ENCODE data around the gene AMH.
A peak's percentile ranks its signal among the peaks of the same experiment; 100 is the strongest.

Gene AMH

DNA sequence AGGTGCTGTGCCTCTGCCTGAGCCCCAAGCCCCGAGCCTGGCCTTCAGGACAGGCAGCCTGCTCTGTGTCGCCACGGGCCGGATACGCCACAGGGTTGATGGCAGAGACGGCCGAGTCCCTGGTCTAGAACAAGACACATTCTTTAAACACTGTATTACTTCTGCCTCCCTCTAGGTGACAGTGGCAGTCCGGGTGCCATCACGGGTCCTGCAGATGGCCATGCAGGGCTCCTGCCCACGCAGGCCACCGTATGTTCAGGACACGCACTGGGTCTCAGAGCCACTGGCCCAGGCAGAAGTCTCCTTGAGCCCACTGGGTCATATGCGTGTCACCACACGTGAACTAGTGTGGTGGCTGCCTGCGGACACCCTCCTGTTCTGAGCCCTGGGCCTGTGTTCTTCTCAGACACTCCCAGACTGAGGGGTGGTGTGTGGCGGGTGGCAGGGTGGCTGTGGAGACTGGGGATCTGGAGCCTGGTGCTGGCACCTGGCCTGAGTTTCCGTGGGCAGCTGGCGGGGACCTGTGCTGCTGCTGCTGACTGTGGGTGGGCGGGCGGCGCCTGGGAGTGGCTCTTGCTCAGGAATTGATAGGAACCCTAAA is 17.4 kb upstream of the AMH start (continued):
- TF ChIP-seq ZNF473 (tag by site-specific recombination; IDR thresholded peaks at IDR 0.05), result no peak
- TF ChIP-seq, protein P1, sequence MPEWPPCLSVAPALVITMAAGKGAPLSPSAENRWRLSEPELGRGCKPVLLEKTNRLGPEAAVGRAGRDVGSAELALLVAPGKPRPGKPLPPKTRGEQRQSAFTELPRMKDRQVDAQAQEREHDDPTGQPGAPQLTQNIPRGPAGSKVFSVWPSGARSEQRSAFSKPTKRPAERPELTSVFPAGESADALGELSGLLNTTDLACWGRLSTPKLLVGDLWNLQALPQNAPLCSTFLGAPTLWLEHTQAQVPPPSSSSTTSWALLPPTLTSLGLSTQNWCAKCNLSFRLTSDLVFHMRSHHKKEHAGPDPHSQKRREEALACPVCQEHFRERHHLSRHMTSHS (tag by site-specific recombination; IDR thresholded peaks at IDR 0.05), result no peak
- TF ChIP-seq, protein P2, sequence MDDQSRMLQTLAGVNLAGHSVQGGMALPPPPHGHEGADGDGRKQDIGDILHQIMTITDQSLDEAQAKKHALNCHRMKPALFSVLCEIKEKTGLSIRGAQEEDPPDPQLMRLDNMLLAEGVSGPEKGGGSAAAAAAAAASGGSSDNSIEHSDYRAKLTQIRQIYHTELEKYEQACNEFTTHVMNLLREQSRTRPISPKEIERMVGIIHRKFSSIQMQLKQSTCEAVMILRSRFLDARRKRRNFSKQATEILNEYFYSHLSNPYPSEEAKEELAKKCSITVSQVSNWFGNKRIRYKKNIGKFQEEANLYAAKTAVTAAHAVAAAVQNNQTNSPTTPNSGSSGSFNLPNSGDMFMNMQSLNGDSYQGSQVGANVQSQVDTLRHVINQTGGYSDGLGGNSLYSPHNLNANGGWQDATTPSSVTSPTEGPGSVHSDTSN (CRISPR knock-in tag; IDR thresholded peaks at IDR 0.05), result no peak
- no peak for TF ChIP-seq ZNF341 (tag by site-specific recombination; IDR thresholded peaks at IDR 0.05; ENCODE audit: low read depth)
- no peak for TF ChIP-seq OSR2 (tag by site-specific recombination; IDR thresholded peaks at IDR 0.05)
- no peak for TF ChIP-seq TCF7L2 (IDR thresholded peaks at IDR 0.05; ENCODE audit: borderline replicate concordance, low read depth, low read length)
- TF ChIP-seq SCRT2 (tag by site-specific recombination; IDR thresholded peaks at IDR 0.05), result no peak
- TF ChIP-seq ZNF155 (tag by site-specific recombination; IDR thresholded peaks at IDR 0.05), result no peak
- peak; percentile 77 for TF ChIP-seq EGR2 (tag by site-specific recombination; IDR thresholded peaks at IDR 0.05; ENCODE audit: low read depth)
- no peak for TF ChIP-seq ZNF571 (tag by site-specific recombination; IDR thresholded peaks at IDR 0.05)
- 0 out of 2 replicates have a peak, but pooled peaks have one; percentile 15 for TF ChIP-seq ZBTB48 (tag by site-specific recombination; IDR thresholded peaks at IDR 0.05)
- TF ChIP-seq, protein P3, sequence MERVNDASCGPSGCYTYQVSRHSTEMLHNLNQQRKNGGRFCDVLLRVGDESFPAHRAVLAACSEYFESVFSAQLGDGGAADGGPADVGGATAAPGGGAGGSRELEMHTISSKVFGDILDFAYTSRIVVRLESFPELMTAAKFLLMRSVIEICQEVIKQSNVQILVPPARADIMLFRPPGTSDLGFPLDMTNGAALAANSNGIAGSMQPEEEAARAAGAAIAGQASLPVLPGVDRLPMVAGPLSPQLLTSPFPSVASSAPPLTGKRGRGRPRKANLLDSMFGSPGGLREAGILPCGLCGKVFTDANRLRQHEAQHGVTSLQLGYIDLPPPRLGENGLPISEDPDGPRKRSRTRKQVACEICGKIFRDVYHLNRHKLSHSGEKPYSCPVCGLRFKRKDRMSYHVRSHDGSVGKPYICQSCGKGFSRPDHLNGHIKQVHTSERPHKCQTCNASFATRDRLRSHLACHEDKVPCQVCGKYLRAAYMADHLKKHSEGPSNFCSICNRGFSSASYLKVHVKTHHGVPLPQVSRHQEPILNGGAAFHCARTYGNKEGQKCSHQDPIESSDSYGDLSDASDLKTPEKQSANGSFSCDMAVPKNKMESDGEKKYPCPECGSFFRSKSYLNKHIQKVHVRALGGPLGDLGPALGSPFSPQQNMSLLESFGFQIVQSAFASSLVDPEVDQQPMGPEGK (tag by site-specific recombination; IDR thresholded peaks at IDR 0.05), result no peak
- no peak for TF ChIP-seq ZNF37A (tag by site-specific recombination; IDR thresholded peaks at IDR 0.05)
- no peak for TF ChIP-seq ZNF707 (tag by site-specific recombination; IDR thresholded peaks at IDR 0.05)
- no peak for TF ChIP-seq BCL11A (tag by site-specific recombination; IDR thresholded peaks at IDR 0.05; ENCODE audit: low read depth)
- TF ChIP-seq, protein P4, sequence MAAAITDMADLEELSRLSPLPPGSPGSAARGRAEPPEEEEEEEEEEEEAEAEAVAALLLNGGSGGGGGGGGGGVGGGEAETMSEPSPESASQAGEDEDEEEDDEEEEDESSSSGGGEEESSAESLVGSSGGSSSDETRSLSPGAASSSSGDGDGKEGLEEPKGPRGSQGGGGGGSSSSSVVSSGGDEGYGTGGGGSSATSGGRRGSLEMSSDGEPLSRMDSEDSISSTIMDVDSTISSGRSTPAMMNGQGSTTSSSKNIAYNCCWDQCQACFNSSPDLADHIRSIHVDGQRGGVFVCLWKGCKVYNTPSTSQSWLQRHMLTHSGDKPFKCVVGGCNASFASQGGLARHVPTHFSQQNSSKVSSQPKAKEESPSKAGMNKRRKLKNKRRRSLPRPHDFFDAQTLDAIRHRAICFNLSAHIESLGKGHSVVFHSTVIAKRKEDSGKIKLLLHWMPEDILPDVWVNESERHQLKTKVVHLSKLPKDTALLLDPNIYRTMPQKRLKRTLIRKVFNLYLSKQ (tag by site-specific recombination; IDR thresholded peaks at IDR 0.05; ENCODE audit: borderline replicate concordance), result no peak
- TF ChIP-seq, protein P5, sequence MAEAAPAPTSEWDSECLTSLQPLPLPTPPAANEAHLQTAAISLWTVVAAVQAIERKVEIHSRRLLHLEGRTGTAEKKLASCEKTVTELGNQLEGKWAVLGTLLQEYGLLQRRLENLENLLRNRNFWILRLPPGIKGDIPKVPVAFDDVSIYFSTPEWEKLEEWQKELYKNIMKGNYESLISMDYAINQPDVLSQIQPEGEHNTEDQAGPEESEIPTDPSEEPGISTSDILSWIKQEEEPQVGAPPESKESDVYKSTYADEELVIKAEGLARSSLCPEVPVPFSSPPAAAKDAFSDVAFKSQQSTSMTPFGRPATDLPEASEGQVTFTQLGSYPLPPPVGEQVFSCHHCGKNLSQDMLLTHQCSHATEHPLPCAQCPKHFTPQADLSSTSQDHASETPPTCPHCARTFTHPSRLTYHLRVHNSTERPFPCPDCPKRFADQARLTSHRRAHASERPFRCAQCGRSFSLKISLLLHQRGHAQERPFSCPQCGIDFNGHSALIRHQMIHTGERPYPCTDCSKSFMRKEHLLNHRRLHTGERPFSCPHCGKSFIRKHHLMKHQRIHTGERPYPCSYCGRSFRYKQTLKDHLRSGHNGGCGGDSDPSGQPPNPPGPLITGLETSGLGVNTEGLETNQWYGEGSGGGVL (tag by site-specific recombination; IDR thresholded peaks at IDR 0.05), result no peak
- peak; percentile 85 for TF ChIP-seq ZFHX2 (tag by site-specific recombination; conservative IDR thresholded peaks at IDR 0.05)
- TF ChIP-seq HOXC10 (CRISPR knock-in tag; IDR thresholded peaks at IDR 0.05), result no peak
- peak; percentile 77 for TF ChIP-seq KLF1 (tag by site-specific recombination; IDR thresholded peaks at IDR 0.05)
- TF ChIP-seq HOXD13 (CRISPR knock-in tag; IDR thresholded peaks at IDR 0.05; ENCODE audit: borderline replicate concordance), result no peak
- TF ChIP-seq MYNN (tag by site-specific recombination; IDR thresholded peaks at IDR 0.05; ENCODE audit: borderline replicate concordance), result no peak
- no peak for TF ChIP-seq GLI2 (tag by site-specific recombination; IDR thresholded peaks at IDR 0.05; ENCODE audit: borderline replicate concordance, low read depth)
- no peak for TF ChIP-seq ZNF768 (tag by site-specific recombination; IDR thresholded peaks at IDR 0.05)
- no peak for TF ChIP-seq ZNF514 (tag by site-specific recombination; IDR thresholded peaks at IDR 0.05)
- TF ChIP-seq KLF8 (tag by site-specific recombination; IDR thresholded peaks at IDR 0.05), result no peak; the same call in 1 of the 2 replicates
- no peak for TF ChIP-seq ZNF350 (tag by site-specific recombination; IDR thresholded peaks at IDR 0.05)
- no peak for TF ChIP-seq MZF1 (tag by site-specific recombination; IDR thresholded peaks at IDR 0.05; ENCODE audit: borderline replicate concordance)
- TF ChIP-seq ZNF561 (tag by site-specific recombination; IDR thresholded peaks at IDR 0.05; ENCODE audit: borderline replicate concordance), result no peak
- TF ChIP-seq ZNF791 (tag by site-specific recombination; IDR thresholded peaks at IDR 0.05), result no peak
- no peak for TF ChIP-seq ZNF530 (tag by site-specific recombination; IDR thresholded peaks at IDR 0.05; ENCODE audit: low read depth)
- TF ChIP-seq ZNF274 (IDR thresholded peaks at IDR 0.05; ENCODE audit: low read length), result no peak
- no peak for TF ChIP-seq ZNF274 (tag by site-specific recombination; IDR thresholded peaks at IDR 0.05; ENCODE audit: borderline replicate concordance)
- no peak for TF ChIP-seq WT1 (tag by site-specific recombination; IDR thresholded peaks at IDR 0.05)
- no peak for TF ChIP-seq ZEB2 (tag by site-specific recombination; IDR thresholded peaks at IDR 0.05)
- TF ChIP-seq ZNF157 (tag by site-specific recombination; IDR thresholded peaks at IDR 0.05), result no peak

Measured in HEK293 (cell line).